Measurements from ENCODE around the gene ABHD4.

The ABHD4 gene

GRCh38 chr14:22598099-22598895 is at the start of gene ABHD4:
TSS of gene ABHD4 (plus strand) at chr14:22598300. CDS start at chr14:22598307, 7 bp downstream.
- no peak for TF ChIP-seq CTCF (IDR thresholded peaks at IDR 0.05; ENCODE audit: low read depth, low read length)
- peak within 1 kb of the TSS; percentile 92 for H3K4me3 ChIP-seq (ENCODE audit: low read depth, low read length)

- no peak overlapping the region for H3K4me3 ChIP-seq (ENCODE audit: low read depth, low read length)
- TF ChIP-seq CTCF (IDR thresholded peaks at IDR 0.05; ENCODE audit: low read depth, low read length) = no peak
Observed at GRCh38 chr14:22549324-22549962, 48.7 kb upstream of the ABHD4 start.

- H3K4me3 ChIP-seq (ENCODE audit: low read depth, low read length) = no peak overlapping the region
- TF ChIP-seq CTCF (IDR thresholded peaks at IDR 0.05; ENCODE audit: low read depth, low read length) = no peak
Observed at GRCh38 chr14:22549981-22550673, 48.0 kb upstream of the ABHD4 start.

GRCh38 chr14:22551605-22551997 is 46.5 kb upstream of the ABHD4 start:
- H3K4me3 ChIP-seq (ENCODE audit: low read depth, low read length) = no peak overlapping the region
- no peak for TF ChIP-seq CTCF (IDR thresholded peaks at IDR 0.05; ENCODE audit: low read depth, low read length)

GRCh38 chr14:22552001-22552826 is 45.9 kb upstream of the ABHD4 start:
- no peak overlapping the region for H3K4me3 ChIP-seq (ENCODE audit: low read depth, low read length)
- no peak for TF ChIP-seq CTCF (IDR thresholded peaks at IDR 0.05; ENCODE audit: low read depth, low read length)

- TF ChIP-seq CTCF (IDR thresholded peaks at IDR 0.05; ENCODE audit: low read depth, low read length) = no peak
- no peak overlapping the region for H3K4me3 ChIP-seq (ENCODE audit: low read depth, low read length)
Observed at GRCh38 chr14:22552827-22553076, 45.3 kb upstream of the ABHD4 start.
